ENCODE data around the gene SLC22A31. TPM values are rescaled to one million over a fixed set of nuclear protein-coding genes. Genes with fewer than 3 reads are reported as not detected.
A peak's percentile ranks its signal among the peaks of the same experiment; 100 is the strongest.

The SLC22A31 gene
- polyA plus RNA-seq, 3 donors, result 0.26 to 0.75 (median 0.39) TPM

DNA sequence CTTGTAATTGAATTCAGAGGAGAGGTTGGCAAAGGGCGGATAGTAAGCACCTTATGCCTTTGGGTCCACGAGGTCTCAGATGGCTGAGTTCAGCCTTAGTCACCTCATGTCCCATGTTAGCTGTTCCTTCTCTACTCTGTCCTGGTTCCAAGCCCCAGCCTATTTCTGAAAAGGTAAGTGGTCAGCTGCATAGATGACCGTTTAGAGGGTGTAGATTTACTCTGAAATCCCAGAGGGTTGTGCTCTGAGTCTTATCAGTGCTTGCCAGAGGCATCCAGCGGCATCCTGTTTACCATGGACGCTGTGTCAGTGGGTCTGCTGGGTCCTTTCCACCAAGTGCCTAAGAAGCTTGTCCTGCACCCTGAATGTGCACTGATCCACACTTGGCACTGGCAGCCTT is 19.0 kb upstream of the SLC22A31 start:
- DNase-seq (ENCODE audit: extremely low read depth in 1 of 11, low read depth in 9 of 11, low spot score in 4 of 11), result no peak

DNA sequence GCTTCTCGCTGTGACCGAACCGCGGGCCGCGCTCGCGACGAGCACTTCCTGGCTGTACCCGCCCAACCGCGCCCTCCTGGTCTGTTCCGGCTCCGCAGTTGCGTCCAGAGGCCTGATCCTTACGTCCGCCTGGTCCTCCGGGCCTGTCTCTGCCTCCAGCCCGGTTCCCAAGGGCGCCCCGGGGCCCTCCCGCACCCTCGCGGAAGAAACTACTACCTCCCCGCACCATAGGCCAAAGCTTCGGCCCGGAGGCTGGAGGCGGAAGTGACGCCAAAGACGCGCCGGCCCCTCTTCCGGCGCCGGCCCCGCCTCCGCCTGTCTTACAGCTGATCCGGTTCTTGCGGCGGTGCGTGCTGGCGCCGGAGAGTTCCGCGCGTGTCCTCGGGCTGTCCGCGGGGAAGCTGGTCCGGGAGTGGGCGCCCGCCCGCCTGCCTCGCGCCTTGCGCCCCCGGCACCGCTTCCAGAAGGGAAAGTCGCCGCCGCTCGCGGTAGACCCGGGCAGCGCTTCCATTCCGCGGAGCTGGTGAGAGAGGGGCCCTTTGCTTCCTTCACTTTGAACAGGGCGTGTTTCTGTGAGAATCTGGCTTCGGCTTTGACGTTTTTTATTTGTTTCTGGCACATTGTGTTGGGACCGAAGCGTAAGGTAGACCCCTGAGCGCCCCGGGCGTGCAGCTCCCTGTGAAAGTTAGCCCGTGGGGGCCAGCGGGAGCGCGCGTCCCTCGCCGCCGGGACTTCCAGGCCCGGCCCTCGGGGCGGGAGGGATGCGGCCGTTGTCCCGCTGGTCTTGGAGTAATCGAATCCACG is 17.3 kb upstream of the SLC22A31 start, which contains the start of gene ZNF778:
Gene ZNF778 (plus strand): TSS at position 316 of the 804 bp plus-strand sequence. CDS start 3,425 bp downstream, outside the sequence.
- peak in 10 of 11 donors; percentile 54 to 80 (median 76) for DNase-seq (ENCODE audit: extremely low read depth in 1 of 11, low read depth in 9 of 11, low spot score in 4 of 11)

GRCh38 chr16:89217138-89217387 is 16.7 kb upstream of the SLC22A31 start:
- DNase-seq (ENCODE audit: extremely low read depth in 1 of 11, low read depth in 9 of 11, low spot score in 4 of 11), result no peak

DNA sequence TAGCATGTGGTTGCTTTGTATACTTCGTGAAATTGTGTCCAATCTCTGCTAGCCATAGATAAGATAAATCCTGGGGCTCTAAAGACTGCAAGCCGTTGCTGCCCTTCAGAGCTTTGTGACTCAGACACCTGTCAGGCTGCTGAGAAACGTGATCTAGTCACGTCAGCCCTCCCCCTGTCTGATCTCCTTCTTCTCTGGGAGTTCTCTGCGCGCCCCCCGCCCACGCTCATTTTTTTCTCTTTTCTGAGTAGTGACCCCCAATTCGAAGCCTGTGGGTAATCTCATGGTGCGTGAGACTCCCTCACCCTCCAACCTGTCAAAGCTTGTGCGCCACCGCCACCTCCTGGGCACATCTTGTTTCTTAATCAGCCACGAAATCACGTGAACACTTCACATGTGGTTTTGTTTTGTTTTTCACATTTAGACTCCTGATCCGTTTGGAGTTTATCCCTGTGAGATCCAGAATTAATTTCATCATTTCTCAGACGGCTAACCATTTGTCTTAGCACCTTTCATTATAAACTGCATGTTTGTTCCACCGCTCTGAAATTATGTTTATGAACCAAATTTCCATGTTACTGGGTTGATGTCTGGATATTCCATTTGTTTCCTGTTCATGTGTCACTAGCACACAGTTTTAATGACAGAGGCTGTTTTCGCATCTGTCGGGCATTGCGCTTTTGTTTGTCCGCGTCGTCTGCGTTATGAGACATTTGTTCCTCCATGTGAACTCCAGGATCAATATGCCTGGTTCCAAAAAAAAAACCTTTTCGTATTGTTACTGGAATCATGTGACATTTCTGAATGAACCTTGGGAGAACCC is 16.2 kb upstream of the SLC22A31 start:
- DNase-seq (ENCODE audit: extremely low read depth in 1 of 11, low read depth in 9 of 11, low spot score in 4 of 11), result peak in 9 of 11 donors; percentile 46 to 82 (median 66)

DNA sequence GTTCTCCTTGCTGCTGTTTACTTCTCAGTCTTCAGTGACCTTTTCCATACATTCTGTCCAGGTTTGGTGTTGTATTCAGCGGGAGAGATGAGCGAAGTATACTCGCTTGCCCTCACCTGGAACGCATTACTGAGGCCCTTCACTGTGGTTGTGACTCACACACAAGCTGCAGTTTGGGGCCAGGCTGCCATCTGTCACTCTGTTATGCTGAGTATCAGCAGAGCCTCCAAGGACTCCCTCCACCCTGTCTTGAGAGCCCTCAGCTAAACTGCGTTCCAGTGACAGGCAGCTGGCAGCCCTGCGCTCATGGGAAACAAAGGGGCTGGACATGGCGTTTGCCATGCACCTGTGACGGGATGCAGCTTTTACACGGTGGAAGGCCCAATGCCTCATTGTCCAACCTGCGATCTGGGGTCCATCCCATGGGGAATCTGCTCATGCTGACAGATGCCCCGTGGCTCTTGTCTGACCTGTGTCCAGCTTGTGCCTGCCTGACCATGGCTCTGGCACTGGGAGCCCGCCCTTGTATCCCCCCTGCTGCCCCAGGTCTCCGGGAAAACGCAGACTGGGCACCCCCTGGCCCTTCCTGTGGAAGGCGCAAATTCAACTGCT is 10.7 kb upstream of the SLC22A31 start:
- DNase-seq (ENCODE audit: extremely low read depth in 1 of 11, low read depth in 9 of 11, low spot score in 4 of 11), result no peak

DNA sequence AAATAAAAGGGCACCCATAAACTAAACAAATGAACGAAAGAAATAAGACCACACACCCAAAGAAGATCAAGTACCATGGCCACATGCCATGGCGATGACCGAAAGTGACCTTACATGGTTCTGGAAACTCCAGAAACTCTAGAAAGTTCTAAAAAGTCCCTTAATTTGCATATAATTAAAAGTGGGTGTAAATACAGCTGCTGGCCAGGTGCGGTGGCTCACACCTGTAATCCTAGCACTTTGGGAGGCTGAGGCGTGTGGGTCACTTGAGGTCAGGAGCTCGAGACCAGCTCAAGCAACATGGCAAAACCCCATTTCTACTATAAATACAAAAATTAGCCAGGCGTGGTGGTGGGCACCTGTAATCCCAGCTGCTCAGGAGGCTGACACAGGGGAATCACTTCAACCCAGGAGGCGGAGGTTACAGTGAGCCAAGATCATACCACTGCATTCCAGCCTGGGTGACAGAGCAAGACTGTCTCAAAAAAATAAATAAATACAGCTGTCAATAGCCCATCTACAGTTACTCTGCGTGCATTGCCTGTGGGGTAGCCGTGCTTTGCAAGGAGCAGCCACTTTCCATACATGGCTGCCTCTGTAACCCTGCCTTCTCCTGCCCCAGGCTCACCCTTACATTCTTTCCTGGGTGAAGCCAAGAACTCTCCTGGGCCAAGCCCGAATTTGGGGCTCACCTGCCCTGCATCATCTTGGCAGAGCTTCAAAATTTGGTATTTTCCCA is 10.0 kb upstream of the SLC22A31 start:
- no peak for DNase-seq (ENCODE audit: extremely low read depth in 1 of 11, low read depth in 9 of 11, low spot score in 4 of 11)

DNA sequence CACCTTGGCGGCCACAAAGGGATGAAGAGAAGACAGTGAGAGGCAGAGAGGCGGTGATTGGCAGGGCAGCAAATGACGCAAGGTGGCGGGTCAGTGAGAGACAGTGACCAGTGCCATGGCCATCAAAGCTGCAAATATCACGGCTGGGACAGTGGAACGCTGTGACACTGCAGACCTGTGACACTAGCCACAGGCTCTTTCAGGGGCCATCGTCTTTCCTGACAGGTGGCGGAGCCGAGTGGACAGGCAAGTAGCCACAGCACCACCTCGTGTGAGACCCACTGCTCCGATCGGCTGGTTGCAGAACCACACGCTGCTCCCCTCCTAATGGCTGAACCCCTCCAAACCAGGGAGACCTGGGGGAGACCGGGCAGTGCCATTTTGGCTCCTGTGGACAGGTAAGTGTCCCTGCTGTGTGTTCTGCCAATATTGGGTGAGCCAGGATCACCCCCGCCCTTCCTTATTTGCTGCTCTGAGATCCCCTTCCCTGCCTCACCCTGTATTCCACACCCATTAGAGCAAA is 9.2 kb upstream of the SLC22A31 start:
- DNase-seq (ENCODE audit: extremely low read depth in 1 of 11, low read depth in 9 of 11, low spot score in 4 of 11), result no peak

DNA sequence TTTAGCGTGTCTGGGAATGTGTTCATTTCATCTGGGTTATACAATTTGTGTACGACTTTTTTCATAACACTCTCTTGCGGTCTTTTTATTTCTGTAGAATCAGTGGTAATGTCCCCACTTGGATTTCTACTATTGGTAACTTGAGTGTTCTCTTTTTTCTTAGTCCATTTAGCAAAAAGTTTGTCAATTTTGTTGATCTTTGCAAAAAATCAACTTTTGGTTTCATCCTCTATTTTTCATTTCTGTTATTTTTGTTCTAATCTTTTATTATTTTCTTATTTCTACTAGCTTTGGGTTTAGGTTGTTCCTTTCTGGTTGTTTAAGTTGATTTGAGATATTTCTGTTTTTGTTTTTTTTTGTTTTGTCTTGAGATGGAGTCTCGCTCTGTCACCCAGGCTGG is 7.7 kb upstream of the SLC22A31 start:
- no peak for DNase-seq (ENCODE audit: extremely low read depth in 1 of 11, low read depth in 9 of 11, low spot score in 4 of 11)

DNA sequence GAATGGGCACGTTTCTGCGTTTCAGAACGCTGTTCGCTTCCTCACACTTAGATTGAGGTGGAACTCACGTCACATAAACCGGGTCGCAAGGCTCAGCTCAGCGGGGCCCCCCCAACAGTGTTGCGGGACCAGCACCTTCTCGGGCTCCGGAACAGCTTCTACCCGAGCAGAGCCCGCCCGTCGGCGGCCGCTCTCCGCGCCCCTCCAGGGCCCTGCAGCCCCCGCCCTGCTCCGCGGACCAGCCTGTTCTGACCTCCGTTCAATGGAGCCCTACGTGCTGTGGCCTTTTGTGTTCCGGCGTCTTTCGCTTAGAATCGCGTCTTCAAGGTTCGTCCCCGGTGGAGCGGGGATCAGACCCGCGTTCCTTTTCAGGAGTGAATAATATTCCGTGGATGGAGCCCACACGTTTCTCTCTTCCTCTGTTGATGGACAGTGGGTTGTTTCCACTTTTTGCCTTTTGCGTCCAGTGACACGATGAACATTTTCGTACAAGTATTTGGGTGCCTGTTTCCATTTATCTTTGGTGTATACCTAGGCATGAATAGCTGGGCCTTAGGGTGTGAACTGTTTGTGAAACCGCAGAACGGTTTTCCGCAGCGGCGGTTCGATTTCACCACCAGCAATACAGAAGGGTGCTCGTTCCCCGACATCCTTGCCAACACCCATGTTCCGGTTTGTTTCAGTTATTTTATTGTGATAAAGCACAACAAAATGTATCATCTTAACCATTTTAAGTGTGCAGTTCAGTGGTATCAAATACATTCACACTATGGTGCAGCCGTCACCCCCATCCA is 2.3 kb upstream of the SLC22A31 start:
- DNase-seq (ENCODE audit: extremely low read depth in 1 of 11, low read depth in 9 of 11, low spot score in 4 of 11), result no peak

GRCh38 chr16:89201439-89202377 is 1.4 kb upstream of the SLC22A31 start:
- peak in 4 of 11 donors; percentile 46 to 67 (median 54) for DNase-seq (ENCODE audit: extremely low read depth in 1 of 11, low read depth in 9 of 11, low spot score in 4 of 11)

- DNase-seq (ENCODE audit: extremely low read depth in 1 of 11, low read depth in 9 of 11, low spot score in 4 of 11), result no peak
These were observed 594 bp upstream of the SLC22A31 start for GRCh38 chr16:89200850-89201411.

GRCh38 chr16:89199241-89200123 is 855 bp downstream of the SLC22A31 start:
- DNase-seq (ENCODE audit: extremely low read depth in 1 of 11, low read depth in 9 of 11, low spot score in 4 of 11), result no peak

DNA sequence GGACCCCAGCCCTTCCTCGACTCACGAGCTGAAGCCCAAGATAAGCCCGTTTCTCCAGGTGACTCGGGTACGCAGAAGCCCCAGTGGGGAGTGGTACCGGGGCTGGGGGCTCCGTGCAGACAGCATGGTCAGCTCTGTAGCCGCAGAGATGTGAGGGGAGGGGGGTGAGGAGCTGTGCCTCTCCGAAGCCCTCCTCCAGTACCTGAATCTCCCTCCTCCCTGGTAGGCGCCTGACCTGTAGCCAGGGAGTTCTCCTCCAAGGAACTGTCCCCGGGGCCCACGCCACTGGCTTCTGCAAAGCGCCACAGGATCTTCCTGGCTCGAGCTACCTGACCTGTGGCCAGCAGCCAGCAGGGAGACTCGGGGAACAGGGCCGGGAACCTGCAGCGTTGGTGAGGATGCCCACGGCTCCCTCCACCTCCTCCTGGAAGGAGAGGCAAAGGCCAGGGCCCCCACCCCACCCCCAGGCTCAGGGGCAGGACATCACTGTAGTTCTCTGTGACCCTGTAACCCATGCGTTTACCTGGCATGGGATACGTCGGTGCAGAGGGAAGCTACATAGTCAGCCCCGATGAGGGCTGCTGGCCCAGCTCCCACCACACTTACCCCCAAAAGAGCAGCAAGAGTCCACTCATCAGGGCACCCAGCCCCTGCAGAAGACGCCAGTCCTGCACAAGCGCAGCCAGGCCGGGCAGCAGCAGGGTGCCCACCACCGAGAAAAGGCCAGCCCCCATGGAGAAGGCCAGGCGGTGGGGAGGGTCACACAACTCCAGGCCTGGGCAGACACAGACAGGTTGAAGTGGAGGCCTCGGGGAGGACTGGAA is 1.7 kb downstream of the SLC22A31 start:
- DNase-seq (ENCODE audit: extremely low read depth in 1 of 11, low read depth in 9 of 11, low spot score in 4 of 11), result no peak

- no peak for DNase-seq (ENCODE audit: extremely low read depth in 1 of 11, low read depth in 9 of 11, low spot score in 4 of 11)
These were observed 2.5 kb downstream of the SLC22A31 start for GRCh38 chr16:89197633-89198416.

Data from renal cortex interstitium (tissue), 11 donors.